Activated naive CD4-positive, alpha-beta T cell (primary cell): Measurements from ENCODE around the gene DNMT3A.

Experiments
- DNase-seq, 4 experiments: peaks; one replicate each; lab custom pipeline; 2025; lab: John Stamatoyannopoulos, UW

The DNMT3A gene

DNA sequence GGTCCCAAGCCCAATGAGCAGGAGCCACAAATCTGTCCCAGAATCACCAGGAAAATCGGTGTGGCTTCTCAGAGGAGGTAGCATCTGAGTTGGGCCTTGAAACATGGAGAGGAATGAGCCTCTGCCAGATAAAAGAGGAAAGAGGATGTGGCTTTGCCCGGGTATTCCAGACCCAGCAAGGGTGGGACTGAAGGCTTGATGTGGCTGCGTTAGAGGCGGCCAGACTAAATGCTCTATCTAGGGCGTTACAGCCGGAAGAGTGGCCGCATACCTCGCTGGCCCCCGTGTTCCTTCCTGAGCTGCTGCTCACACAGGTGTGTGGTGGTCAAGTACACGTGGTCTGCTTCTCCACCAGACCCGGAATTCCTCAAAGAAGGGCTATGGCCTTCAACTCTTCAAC lies 139.4 kb downstream of the DNMT3A start:
- no peak for DNase-seq

DNA sequence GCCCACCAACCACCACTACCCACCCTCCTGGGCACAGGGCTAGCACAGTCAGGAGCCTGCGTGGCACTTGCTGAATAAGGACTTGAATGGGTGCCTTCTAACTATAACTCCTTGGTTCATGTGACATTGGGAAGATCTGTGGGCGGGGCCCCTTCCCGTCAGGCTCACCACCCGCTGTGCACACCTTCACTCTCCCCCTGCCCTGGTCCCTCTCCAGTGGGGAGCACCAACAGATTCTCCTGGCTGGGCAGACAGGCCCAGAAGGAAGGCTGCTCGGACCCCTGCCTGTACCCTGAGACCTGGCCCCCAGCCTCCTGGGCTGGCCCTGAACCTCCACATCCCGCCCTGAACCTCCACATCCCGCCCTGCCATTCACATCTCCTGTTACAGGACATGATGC lies 139.9 kb downstream of the DNMT3A start:
- DNase-seq: no peak

DNA sequence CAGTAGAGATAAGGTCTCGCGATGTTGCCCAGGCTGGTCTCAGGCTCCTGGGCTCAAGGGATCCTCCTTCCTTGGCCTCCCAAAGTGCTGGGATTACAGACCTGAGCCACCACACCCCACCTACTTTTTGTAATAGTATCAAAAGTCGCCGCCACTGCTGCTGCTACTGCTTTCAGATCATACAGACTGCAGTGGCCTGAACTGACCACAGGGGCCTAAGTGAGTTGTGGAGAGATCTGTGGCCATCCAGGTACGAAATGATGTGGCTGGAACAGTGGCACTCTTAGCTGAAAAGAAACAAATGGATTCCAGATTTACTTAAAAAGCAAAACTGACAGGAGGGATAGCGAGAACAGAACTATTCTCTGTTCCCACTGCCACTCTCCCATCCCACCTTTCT lies 140.5 kb downstream of the DNMT3A start:
- no peak for DNase-seq

DNA sequence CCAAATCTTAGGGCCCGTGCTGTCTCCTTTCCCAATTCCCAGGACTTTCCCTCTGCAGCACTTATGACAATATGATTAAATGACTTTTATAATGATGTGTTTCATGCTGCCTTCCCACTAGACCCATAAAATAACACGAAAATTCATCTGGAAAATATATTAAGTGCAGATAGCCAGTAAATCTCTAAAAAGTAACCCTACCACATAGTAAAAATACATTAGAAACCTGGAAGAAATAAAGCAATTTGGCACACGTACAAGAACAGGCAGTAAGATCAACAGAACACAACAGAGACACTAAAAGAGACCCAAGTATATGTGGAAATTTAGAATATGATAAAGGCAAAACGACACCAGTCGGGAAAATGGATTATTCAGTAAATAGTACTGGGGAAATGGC lies 143.1 kb downstream of the DNMT3A start:
- DNase-seq: no peak

DNA sequence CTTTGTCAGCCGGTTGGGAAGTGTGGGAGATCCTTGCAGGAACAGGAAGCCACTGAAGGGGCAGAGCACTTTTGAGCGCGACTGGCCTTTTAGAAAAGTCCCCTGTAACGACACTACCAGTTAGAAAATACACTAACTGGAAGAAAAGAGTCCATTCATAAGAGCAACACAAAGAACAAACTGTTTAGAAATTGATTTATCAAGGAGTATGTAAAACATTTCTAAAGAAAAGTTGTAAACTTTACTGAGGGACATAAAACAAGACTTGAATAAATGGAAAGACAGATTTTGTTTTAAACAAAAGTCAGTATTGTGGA lies 143.6 kb downstream of the DNMT3A start:
- DNase-seq: no peak

DNA sequence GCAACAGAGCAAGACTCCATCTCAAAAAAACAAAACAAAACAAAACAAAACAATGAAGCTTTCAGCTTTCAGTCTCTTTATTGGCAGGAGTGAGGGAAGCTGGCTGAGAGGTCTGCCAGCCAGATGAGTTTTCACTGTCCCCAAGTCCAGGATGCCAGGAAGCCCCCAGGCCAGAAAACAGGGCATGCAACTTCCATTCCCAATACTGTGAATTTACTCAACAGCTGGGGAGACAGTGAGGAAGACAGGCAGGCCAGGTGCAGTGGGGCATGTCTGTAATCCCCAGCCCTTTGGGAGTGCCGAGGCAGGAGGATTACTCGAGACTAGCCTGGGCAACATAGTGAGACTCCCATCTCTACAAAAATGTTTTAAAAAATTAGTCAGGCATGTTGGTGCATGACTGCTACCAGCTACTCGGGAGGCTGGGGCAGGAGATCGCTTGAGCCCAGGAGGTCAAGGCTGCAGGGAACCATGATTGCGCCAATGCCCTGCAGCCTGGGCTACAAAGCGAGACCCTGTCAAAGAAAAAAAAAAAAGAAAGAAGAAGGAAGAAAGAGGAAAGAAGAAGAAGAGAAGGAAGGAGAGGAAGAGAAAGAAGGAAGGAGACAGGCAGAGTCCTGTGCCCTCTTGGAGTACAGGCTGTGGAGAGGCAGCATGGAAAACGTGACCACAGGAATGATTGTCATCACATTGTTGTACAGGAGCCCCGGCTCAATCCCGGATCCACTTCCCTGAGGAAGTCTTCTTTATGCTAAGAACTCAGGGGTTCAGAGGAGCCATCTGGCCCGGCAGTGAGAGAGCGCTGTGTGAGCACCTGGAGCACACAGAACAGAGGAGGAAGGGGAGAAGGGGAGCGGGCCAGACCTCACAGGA lies 144.2 kb downstream of the DNMT3A start:
- no peak for DNase-seq

DNA sequence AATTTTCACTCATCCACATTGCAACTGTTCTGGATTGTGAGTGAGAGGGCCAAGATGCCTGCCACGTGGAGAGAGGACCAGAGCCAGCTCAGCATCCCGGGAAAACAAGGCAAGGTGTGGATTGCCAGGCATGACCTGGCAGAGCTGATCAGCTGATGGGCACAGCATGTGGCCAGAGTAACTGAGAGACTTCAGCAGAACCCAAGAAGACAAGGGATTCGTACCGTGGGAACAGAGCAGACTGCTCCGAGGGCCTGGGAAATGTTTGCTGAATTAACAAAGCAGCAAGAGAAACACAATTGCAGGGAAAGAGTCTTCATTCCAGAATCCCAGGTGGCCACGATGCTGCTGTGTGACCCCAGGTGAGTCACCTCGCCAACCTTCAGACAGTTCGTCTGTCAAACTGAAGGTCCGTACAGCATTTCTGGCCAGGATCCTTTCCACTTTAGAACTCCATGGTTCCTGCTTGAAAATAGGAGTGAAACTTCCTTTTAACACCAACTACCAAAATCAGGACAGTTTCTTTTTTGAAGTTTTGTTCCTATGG lies 147.1 kb downstream of the DNMT3A start:
- DNase-seq: no peak

DNA sequence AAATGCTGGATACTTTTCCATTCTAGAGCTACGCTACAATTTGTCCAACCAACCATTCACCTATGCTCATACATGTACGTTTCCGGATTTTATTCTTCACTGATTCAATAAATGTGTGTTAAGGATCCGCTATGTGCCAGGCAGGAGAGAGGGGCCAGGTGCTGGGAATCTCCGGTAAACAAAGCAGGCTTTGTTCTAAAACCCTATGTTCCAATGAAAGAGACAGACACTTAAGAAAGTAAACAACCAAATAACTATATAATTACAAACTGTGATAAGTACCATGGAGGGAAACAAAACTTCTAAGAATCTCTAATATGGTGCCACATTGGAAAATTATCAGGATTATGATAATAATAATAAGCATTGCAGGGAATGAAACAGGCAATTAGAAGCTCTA lies 151.2 kb downstream of the DNMT3A start:
- DNase-seq: no peak

DNA sequence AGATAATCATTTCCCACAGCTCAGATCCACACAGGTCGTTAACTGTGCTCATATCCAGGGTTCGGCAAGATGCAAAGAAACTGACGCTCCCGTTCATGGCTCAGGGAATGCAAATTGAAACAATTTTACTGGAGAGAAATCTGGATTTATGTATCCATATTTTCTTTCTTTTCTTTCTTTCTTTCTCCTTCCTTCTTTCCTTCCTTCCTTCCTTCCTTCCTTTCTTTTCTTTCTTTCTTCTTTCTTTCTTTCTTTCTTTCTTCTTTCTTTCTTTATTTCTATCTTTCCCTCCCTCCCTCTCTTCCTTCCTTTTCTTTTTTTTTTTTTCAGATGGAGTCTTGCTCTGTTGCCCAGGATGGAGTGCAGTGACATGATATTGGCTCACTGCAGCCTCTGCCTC lies 153.3 kb downstream of the DNMT3A start:
- DNase-seq: no peak

DNA sequence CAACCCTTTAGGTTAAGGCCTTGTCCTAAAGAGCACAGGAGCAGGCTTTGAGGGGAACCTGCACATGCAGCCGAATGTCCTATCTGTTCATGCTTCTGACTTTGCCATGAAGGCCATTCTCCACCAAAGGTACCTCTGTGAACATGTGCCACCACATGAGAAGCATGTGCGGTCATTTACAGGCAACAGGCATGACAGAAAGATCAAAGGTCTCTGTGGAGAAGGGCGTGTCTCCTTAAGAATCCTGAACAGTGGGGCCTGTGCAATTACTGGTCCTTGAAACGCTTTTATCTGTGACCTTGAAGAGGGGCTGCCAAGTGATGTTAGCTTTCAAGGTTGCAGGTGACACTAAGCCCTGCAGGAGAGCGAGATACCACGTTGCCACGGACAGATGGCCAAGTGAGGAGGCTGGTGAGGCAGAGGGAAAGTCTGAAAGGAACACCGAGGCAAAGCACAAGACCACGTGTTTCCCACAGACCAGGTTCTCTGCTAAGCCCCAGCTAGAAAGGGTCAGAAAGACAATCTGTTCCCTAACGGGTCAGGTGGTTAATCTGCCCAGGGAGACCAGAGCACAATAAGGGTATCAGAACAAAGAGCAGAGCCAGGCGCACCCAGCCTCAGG lies 153.9 kb downstream of the DNMT3A start:
- DNase-seq: no peak

DNA sequence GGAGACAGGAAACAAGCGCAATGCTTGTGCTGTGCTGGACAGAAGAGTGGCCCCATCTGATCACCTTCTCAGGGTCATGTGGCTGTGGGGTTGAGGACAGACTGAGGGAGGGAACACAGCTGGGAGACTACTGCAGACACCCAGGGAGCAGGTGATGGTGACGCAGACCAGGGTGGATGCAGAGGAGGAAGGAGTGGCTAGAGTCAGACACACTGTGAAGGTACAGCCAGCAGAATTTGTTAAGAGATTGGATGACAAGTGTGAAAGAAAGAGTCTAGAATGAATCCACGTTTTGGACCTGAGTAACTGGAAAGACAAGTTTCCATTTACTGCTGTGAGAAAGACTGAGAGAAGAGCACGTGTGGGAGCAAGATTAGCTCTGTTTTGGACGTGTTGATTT lies 157.5 kb downstream of the DNMT3A start:
- no peak for DNase-seq

DNA sequence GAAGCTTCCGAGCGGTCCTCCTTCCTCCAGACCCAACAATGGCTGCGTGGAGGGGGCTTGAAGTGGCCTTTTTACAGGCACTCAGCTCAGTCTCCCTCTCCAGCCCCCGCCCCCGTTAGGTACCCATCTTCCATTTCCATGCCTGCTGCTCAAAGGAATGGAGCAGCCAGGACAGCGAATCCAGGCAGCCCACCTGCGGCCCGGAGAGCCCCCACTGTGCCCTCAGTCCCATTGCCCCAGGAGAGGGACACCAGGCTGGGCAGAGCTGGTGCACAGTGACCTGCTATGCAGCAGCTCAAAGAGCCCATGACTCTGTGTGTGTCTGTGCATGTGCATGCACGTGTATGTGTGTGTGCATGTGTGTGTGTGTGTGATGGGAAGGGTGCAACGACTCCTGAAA lies 162.7 kb downstream of the DNMT3A start:
- DNase-seq: no peak
